ENCODE results near the gene CLN3.

Gene CLN3
- 3.3 to 16.7 (median 5.7) reads per million in 9 experiments for total RNA-seq

- peaks cover 33% of the 10 kb centered on the region for H3K36me3 Mint-ChIP-seq (ENCODE audit: insufficient read depth)
- no peaks in the 10 kb centered on the region for H3K9me3 Mint-ChIP-seq
- H3K4me3 Mint-ChIP-seq = peak within 1 kb of the TSS; percentile 91 to 97
- H3K4me1 Mint-ChIP-seq (ENCODE audit: low read depth in 2 of 2) = peaks cover 62 to 66% of the 10 kb centered on the region in 2 donors
- no peaks in the 10 kb centered on the region for H3K27me3 Mint-ChIP-seq
- peak; percentile 80 to 87 (median 85) for DNase-seq
- ATAC-seq (replicated peaks) = peak; percentile 64
- peak within 1 kb of the TSS; percentile 98 to 99 for H3K27ac Mint-ChIP-seq
Measured at GRCh38 chr16:28491970-28492474, at the start of gene CLN3. TSS of gene CLN3 (minus strand) at chr16:28492074. CDS start at chr16:28491759, 315 bp downstream.

- Mint-ChIP-seq H3K36me3 (ENCODE audit: insufficient read depth) (no peaks in the 10 kb centered on the region), H3K4me1 (ENCODE audit: low read depth in 2 of 2) (peaks cover 7 to 10% of the 10 kb centered on the region in 2 donors), H3K27me3 (no peaks in the 10 kb centered on the region), H3K9me3 (peaks cover 0 to 6% of the 10 kb centered on the region in 2 donors), H3K4me3 (no peak overlapping the region), H3K27ac (no peak overlapping the region)
- ATAC-seq (replicated peaks) (no peak), DNase-seq (no peak)
Measured at GRCh38 chr16:28540346-28540745, 48.5 kb upstream of the CLN3 start.

GRCh38 chr16:28538733-28539596 lies 47.1 kb upstream of the CLN3 start, which contains the start of gene NUPR1:
TSS of gene NUPR1 (minus strand) at chr16:28538974. CDS start at chr16:28538907, 67 bp downstream.
- H3K27me3 Mint-ChIP-seq = no peaks in the 10 kb centered on the region
- H3K27ac Mint-ChIP-seq = peak within 1 kb of the TSS in 1 of 2 donors; percentile 2
- H3K4me3 Mint-ChIP-seq = no peak within 1 kb of the TSS
- no peaks in the 10 kb centered on the region for H3K36me3 Mint-ChIP-seq (ENCODE audit: insufficient read depth)
- peaks cover 18 to 22% of the 10 kb centered on the region in 2 donors for H3K4me1 Mint-ChIP-seq (ENCODE audit: low read depth in 2 of 2)
- DNase-seq (no peak), ATAC-seq (replicated peaks) (no peak)
- H3K9me3 Mint-ChIP-seq = peaks cover 5 to 6% of the 10 kb centered on the region in 2 donors

- Mint-ChIP-seq H3K4me1 (ENCODE audit: low read depth in 2 of 2) (peaks cover 18 to 22% of the 10 kb centered on the region in 2 donors), H3K36me3 (ENCODE audit: insufficient read depth) (no peaks in the 10 kb centered on the region), H3K4me3 (no peak overlapping the region), H3K27ac (peak overlapping the region in 1 of 2 donors; percentile 2), H3K9me3 (peaks cover 5 to 6% of the 10 kb centered on the region in 2 donors), H3K27me3 (no peaks in the 10 kb centered on the region)
- ATAC-seq (replicated peaks) = no peak
- no peak for DNase-seq
Measured at GRCh38 chr16:28537964-28538732, 46.3 kb upstream of the CLN3 start.

- peaks cover 5 to 6% of the 10 kb centered on the region in 2 donors for H3K9me3 Mint-ChIP-seq
- ATAC-seq (replicated peaks) = no peak
- peaks cover 18 to 22% of the 10 kb centered on the region in 2 donors for H3K4me1 Mint-ChIP-seq (ENCODE audit: low read depth in 2 of 2)
- H3K27me3 Mint-ChIP-seq = no peaks in the 10 kb centered on the region
- H3K36me3 Mint-ChIP-seq (ENCODE audit: insufficient read depth) = no peaks in the 10 kb centered on the region
- no peak overlapping the region for H3K4me3 Mint-ChIP-seq
- peak overlapping the region; percentile 11 to 22 for H3K27ac Mint-ChIP-seq
- no peak for DNase-seq
Measured at GRCh38 chr16:28537076-28537475, 45.2 kb upstream of the CLN3 start.

GRCh38 chr16:28534542-28535373 lies 42.9 kb upstream of the CLN3 start:
- DNase-seq (no peak), ATAC-seq (replicated peaks) (peak; percentile 80)
- peak overlapping the region; percentile 87 to 96 for H3K27ac Mint-ChIP-seq
- H3K4me3 Mint-ChIP-seq = peak overlapping the region; percentile 30 to 48
- H3K4me1 Mint-ChIP-seq (ENCODE audit: low read depth in 2 of 2) = peaks cover 18 to 20% of the 10 kb centered on the region in 2 donors
- peaks cover 5 to 6% of the 10 kb centered on the region in 2 donors for H3K9me3 Mint-ChIP-seq
- no peaks in the 10 kb centered on the region for H3K36me3 Mint-ChIP-seq (ENCODE audit: insufficient read depth)
- no peaks in the 10 kb centered on the region for H3K27me3 Mint-ChIP-seq

- Mint-ChIP-seq H3K4me3 (no peak overlapping the region), H3K27ac (peak overlapping the region; percentile 56 to 63), H3K27me3 (no peaks in the 10 kb centered on the region), H3K9me3 (peaks cover 5 to 6% of the 10 kb centered on the region in 2 donors), H3K36me3 (ENCODE audit: insufficient read depth) (no peaks in the 10 kb centered on the region), H3K4me1 (ENCODE audit: low read depth in 2 of 2) (peaks cover 15 to 19% of the 10 kb centered on the region in 2 donors)
- no peak for ATAC-seq (replicated peaks)
- DNase-seq = no peak
Measured at GRCh38 chr16:28532940-28533647, 41.2 kb upstream of the CLN3 start.

GRCh38 chr16:28531777-28532744 lies 40.2 kb upstream of the CLN3 start:
- Mint-ChIP-seq H3K36me3 (ENCODE audit: insufficient read depth) (no peaks in the 10 kb centered on the region), H3K9me3 (peaks cover 5 to 6% of the 10 kb centered on the region in 2 donors), H3K4me3 (no peak overlapping the region), H3K4me1 (ENCODE audit: low read depth in 2 of 2) (peaks cover 15 to 18% of the 10 kb centered on the region in 2 donors), H3K27ac (peak overlapping the region in 1 of 2 donors; percentile 49), H3K27me3 (no peaks in the 10 kb centered on the region)
- DNase-seq (no peak), ATAC-seq (replicated peaks) (no peak)

GRCh38 chr16:28529124-28529523 lies 37.2 kb upstream of the CLN3 start:
- no peaks in the 10 kb centered on the region for H3K27me3 Mint-ChIP-seq
- no peak for ATAC-seq (replicated peaks)
- DNase-seq = no peak
- no peaks in the 10 kb centered on the region for H3K9me3 Mint-ChIP-seq
- H3K36me3 Mint-ChIP-seq (ENCODE audit: insufficient read depth) = no peaks in the 10 kb centered on the region
- no peak overlapping the region for H3K4me3 Mint-ChIP-seq
- H3K27ac Mint-ChIP-seq = no peak overlapping the region
- H3K4me1 Mint-ChIP-seq (ENCODE audit: low read depth in 2 of 2) = peaks cover 0 to 2% of the 10 kb centered on the region in 2 donors

- Mint-ChIP-seq H3K36me3 (ENCODE audit: insufficient read depth) (no peaks in the 10 kb centered on the region), H3K27ac (no peak overlapping the region), H3K4me1 (ENCODE audit: low read depth in 2 of 2) (peaks cover 0 to 2% of the 10 kb centered on the region in 2 donors), H3K27me3 (no peaks in the 10 kb centered on the region), H3K9me3 (no peaks in the 10 kb centered on the region), H3K4me3 (no peak overlapping the region)
- no peak for ATAC-seq (replicated peaks)
- DNase-seq = no peak
Measured at GRCh38 chr16:28528463-28528867, 36.6 kb upstream of the CLN3 start.

- H3K9me3 Mint-ChIP-seq = no peaks in the 10 kb centered on the region
- peaks cover 2% of the 10 kb centered on the region in 2 donors for H3K4me1 Mint-ChIP-seq (ENCODE audit: low read depth in 2 of 2)
- ATAC-seq (replicated peaks) (no peak), DNase-seq (no peak)
- H3K27me3 Mint-ChIP-seq = no peaks in the 10 kb centered on the region
- H3K27ac Mint-ChIP-seq = no peak overlapping the region
- no peak overlapping the region for H3K4me3 Mint-ChIP-seq
- no peaks in the 10 kb centered on the region for H3K36me3 Mint-ChIP-seq (ENCODE audit: insufficient read depth)
Measured at GRCh38 chr16:28527985-28528384, 36.1 kb upstream of the CLN3 start.
